NCI-H2227 treated with DMSO at 0.1 percent for 48 hours (cell line): ENCODE data around the gene CLEC16A.
"Not testable (repeated sequence)": the region's sequence is repeated elsewhere in the genome, so short reads cannot be mapped to it uniquely, and the experiment has no call there.

ENCODE experiments used
- DNase-seq: peaks from one replicate; lab custom pipeline; 2025; lab: John Stamatoyannopoulos, UW

Gene CLEC16A

DNA sequence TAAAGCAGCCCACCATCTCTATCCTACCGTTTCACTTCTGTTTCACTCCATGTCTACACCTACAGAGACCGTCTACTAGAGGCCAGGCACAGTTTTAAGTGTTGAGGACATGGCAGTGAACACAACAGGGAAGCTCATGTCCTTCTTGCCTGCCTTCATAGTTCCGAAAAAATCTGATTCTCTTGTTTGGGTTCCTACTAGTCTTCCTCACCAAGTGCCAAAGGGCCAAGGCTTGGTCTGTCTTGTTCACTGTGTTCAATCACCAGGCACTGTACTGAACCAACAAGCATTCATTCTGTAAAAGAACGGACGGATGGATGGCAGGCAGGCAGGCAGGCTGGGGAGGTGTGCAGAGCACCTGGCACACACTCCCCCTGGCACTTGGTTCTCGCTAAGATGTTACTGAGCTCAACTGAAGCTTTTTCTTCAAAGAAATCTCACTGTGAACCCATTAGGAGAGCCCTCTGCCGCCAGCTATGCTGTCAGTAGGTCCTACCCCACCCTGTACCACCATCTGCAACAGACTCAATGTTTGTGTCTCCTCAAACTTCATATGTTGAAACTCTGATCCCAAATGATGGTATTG lies 4.6 kb upstream of the CLEC16A start:
- no peak for DNase-seq

DNA sequence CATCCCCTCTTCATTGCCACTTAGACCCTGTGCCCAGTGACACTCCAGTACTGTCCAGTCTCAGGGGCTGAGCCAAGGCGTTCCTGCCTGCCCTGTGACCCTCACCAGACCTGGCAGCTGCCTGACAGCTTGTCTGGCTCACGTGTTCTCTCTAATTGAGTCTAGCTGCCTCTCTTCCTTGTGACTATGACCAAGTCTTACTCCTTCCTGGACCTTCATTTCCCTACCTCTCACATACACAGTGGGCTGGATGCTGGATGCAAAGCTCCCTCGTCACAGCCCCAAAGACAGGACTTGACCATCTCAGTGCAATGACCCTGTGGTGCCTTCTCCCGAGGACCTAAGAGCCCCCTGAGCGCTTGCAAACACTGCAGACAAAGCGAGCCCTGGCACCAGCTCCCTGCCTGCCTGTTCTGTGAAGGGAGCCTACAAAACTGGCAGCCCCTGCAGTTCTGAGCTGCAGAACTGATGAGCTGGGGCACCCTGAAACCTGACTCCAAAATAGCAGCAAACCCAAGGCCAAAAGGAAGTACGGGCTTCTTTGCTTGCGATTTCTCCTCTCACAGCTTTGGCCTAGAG lies 3.8 kb upstream of the CLEC16A start:
- no peak for DNase-seq

DNA sequence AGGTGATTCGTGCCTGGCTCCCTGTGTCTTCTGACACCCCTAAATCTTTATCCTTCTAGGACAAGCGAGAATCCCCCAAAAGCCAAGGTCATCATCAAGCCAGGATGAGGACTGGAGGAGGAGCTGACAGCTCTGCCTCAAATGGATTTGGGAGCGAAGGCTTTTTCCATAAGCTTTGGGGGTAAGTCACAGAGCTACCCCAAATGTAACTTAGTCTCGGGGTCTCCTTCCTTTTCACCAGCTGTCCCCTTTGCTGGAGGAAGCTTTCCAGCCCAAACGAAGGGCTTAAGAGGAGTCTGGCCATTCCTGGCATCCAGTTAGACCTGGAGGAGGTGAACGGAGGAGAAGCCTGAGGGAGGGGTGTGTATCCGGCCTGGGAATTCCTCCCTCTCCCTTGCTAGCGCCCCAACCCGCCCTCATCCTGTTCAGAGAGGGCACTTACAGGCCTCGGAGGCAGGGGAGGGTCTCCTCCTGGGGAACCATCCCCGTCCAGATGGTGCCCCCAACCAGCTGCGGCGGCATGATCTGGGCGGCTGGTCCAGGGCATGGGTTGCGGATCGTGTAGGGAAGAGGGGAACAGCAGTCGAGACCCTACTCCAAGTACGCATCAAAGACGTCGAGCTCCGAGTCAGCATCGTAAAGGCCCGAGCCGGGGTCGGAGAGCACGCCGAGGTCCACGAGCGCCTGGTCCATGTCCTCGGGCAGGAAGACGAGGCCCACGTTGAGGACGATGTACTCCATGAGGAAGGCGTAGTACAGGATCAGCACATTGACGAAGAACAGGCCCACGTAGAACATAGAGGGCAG lies 3.0 kb upstream of the CLEC16A start:
- no peak for DNase-seq

DNA sequence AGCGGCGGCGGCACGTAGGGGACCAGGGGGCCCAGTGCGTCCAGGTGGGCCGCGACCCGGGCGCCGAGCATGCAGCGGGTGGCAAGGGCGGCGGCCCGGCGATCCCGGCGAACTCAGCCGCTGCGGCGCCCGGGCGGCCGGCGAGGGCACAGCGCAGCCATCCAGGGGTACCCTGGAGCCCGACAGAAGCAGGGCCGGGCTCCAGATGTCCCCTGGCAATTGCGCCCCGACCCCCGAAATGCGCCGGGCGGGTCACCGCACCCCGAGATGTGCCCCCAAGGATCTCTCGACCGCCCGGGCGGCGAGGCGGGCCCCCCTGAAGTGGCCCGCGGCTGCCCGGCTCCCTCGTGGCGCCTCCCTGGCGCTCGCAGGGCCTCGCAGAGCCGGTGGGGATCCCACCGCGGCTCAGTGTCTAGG lies 2.4 kb upstream of the CLEC16A start:
- not testable (repeated sequence) for DNase-seq

DNA sequence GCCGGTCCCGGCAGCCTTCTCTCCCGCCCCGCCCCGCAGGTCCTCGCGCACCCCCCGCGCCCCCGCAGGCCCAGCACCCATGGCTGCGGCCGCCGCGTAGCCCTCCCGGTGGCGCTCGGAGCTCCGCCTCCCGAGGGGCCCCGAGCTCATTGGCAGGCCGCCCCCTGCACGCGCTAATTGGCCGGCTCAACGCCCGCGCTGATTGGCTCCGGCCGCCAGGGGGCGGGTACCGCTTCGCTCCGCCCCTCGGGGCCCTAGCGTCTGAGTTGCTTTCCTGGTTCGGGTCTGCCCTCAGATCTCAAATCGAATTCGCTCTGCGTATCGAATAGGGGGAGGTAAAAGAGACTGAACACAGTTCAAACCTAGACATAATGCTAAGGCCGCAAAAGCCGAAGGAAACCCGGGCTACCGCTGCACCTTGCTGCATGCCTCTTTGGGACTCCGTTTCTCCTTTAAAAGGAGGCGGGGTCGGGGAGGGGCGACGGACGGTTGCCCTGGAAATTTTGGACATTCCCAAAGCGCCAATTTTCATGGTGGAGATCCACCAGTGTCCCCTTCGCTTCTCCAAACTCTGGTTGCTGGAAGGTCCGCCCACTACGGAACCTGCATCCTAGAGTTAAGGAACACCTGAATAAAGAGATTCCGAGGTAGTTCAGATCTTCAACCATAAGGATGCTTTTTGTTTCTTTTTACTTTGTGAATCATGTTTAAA lies 1.9 kb upstream of the CLEC16A start, which contains the start of gene DEXI:
Gene DEXI (minus strand): TSS at position 117 of the 712 bp plus-strand sequence. CDS start 463 bp downstream, outside the sequence.
- peak; percentile 82 for DNase-seq

DNA sequence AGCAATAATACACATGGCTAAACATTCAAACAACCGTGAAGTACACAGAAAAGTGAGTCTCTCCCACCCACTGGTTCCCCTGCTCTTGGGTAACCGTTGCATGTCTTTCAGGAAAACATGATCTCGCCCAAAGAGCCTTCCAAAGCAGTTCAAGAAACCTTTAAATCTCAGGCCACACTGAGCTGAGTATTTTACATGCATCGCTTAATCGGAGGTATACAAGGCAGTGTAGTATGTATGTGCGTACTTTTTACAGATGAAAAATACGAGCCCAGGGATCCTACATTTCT lies 1.4 kb upstream of the CLEC16A start:
- no peak for DNase-seq

DNA sequence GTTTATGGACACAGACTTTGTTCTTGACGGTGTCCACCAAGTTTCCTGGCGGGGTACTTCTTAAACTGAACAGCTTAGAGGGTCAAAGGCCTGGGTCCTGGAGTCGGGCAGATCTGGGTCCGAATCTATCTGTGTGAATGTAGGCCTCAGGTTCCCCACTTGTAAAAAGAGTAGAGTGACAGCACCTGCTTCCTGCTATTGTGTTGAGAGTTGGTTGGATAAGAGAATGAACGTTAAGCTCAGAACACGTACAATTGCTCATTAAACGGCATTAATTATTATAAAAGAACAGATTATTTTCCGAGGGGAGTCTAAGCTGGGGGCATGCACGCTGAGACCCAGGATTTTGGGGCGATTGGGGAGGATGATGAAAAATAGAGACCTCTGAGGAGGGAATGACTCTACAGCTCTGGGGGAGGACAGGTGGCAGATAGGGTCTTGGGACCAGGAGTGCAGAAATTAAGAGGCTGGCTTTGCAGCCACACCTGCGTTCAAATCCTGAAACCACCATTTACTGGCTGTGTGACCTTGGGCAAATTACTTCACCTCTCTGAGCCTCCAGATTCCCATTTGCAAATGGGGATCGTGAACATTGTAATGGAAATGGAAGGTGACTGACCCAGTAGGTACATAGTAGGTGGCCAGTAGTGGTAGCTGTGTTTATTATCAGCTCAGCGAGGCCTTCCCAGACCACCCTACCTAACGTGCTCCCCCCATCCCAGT lies 862 bp downstream of the CLEC16A start:
- DNase-seq, result no peak

DNA sequence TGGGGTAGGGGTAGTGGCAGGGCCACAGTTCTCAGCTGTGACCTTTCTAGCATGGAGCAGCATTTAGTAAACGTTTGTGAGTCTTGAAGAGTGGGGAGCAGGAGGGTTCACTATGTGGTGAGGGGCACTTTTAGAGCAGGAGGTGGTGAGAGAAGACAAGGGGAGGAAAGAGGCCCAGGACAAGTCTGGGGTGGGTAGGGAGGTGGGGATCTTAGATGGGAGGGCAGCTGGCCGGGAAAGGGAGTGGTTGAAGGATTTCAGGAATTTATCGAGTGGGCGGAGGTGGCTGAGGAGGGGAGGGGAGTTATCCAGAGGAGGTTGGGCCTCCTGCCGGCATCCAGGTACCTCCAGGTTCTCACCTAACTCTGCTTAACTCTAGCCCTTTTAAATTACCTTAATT lies 1.9 kb downstream of the CLEC16A start:
- no peak for DNase-seq

DNA sequence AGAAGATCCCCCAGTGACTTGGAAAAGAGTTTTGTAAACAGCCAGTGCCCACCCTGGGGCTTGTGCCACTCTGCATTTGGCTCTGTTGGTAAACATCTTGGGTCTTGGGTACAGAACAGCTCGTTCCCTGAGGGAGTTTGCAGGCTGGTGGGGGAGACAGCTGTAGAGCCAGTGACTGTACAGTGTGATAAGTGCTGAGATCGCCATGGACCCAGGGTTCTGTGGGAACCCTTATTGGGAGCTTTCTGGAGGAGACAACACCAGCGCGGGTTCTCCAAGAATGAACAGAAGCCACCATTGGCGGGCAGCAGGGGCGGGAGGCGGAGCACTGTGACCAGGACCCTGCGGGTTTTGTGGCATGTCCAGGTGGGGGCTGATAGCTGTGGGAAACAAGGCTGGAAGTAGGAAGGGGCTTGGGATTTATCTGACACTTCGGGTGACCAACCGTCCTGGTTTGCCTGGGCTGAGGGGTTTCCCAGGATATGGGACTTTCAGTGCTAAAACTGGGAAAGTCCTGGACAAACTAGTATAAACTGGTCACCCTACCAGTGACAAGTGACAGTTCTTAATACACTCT lies 2.9 kb downstream of the CLEC16A start:
- DNase-seq, result no peak

DNA sequence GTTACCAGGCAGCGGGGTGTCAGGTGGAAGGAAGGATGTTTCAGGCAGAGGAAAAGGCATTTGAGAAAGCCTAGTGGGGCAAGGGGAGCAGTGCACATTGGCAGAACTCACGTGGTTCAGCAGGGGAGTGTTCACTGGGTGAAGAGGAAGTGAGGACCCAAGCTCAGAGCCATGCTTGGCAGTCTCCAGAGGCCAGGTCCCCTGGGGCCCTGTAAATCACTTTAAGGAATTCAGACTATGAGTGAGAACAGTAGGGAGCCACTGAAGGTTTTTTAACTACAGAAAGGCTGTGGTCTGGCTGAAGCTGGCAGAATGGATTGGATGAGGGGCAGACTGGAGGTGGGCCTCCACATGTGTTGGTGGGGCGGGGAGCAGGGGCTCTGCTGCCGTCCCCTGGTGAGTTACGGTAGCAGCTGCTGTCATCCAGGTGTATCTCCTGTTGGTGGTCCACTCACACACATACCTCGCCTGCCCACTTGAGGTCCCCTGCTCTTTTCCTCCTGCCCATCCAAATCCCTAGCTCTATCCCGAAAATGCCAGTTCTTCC lies 5.1 kb downstream of the CLEC16A start:
- DNase-seq, result no peak

DNA sequence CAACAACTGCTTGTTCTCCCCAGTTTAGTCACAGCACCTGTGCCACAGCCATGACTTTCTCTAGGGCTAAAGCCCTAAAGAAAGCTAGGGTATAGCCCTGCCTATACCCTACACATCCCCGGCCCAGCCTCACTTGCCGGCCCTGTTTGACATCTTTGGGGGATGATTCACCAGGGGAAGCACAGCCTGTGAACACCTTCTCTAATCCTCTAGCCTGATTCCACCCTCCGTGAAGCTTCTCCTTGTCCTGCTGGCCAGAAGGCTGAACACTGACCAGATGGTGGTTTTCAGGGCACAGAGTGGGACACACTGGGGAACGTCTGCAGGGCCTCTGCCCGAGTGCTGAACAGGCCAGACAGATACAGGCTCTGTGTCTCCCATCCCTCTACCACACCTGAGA lies 6.0 kb downstream of the CLEC16A start:
- DNase-seq, result no peak

DNA sequence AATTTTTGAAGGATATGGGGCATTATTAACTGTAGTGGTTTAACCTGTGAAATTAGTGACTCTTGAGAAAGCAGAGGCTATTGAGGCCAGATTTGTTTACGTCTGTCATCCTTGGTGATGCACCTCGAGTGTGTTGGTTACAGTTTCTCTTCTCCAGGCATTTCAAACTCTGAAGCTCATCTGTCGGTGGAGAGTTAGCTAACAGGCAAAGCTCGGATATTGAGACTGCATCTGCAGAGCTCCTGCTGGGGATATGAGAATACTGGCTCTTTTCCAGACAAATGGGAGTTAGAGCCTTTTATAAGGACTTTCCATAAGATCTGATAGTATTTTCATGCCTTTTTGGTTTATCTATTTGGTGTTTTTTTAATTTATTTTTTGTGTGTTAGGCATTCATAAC lies 6.7 kb downstream of the CLEC16A start:
- DNase-seq, result no peak

DNA sequence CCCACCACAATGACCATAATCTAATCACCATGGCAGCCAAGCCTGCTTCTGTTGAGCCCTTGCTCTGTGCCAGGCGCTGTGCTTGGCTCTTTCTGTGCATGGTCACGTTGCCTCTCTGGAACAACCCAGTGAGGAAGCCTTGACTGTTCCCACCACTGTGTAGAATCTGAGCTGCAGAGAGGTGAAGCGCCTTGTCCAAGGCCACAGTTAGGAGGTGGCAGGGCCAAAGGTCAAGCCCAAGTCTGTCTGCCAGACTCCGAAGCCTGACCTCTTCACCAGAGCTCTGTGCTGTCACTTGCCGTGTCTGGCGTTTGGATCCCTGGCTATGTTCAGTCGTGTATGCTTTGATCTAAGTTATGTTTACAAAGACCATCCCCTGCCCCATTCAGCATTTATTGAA lies 10.5 kb downstream of the CLEC16A start:
- DNase-seq, result no peak

DNA sequence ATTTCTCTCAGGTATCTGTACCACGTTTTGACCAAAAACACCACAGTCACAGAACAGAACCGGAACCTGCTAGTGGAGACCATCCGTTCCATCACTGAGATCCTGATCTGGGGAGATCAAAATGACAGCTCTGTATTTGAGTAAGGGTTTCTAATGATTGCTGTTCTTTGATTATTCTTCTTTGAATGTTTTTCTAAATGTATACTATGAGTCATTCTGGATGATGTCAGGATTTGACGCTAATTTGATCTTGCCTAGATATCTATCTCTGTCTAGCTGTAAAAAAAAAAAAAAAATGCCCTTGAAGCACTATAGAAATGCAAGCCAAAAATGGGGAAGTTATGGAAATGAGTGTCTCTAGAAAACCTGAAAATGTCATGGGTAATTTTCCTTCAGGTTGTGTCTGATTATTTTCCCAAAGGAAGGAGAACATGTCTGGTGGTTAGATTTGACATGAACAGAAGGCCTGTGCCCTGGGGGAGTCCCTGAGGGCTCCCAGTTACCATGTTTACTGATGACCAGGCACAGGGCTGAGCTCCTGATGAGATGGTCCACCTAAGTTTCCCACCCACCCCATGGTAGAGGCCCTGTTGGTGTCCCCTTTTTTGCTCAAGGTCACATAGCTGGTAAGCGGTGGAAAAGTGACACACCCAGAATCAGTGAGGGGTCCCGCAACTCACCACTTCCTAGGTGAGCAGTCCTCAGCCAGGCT lies 13.6 kb downstream of the CLEC16A start:
- no peak for DNase-seq

DNA sequence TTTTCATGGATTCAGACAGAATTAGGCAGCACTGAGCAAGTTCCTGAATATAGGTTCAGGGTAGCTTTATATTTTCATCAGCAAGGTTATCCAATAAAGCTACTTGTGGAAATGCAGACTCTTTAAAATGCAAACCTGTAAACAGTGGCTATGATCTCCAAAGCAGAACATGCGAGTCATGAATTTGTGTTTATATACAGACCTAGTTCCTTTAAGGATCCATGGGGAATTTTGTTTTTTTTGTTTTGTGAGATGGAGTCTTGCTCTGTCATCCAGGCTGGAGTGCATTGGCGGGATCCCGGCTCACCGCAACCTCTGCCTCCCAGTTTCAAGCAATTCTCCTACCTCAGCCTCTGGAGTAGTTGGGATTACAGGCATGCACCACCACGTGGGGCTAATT lies 14.8 kb downstream of the CLEC16A start:
- DNase-seq, result no peak

DNA sequence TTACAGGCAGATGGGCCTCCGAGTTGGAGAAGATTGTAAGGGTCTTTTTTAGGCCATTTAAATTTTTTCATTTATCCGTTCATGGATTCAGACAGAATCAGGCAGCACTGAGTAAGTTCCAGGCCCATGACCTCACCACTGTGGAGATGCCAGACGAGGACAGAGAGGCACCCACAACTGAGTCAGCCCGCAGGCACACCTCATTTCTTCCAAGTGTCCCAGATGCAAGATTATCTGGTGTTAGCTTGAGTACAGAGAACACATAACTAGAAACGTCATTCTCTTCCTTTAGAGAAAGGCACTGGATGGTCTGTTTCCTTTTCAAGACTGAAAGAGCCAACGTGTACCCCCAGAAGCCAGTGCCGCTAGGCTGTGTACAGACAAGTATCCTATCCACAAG lies 16.9 kb downstream of the CLEC16A start:
- DNase-seq, result no peak

DNA sequence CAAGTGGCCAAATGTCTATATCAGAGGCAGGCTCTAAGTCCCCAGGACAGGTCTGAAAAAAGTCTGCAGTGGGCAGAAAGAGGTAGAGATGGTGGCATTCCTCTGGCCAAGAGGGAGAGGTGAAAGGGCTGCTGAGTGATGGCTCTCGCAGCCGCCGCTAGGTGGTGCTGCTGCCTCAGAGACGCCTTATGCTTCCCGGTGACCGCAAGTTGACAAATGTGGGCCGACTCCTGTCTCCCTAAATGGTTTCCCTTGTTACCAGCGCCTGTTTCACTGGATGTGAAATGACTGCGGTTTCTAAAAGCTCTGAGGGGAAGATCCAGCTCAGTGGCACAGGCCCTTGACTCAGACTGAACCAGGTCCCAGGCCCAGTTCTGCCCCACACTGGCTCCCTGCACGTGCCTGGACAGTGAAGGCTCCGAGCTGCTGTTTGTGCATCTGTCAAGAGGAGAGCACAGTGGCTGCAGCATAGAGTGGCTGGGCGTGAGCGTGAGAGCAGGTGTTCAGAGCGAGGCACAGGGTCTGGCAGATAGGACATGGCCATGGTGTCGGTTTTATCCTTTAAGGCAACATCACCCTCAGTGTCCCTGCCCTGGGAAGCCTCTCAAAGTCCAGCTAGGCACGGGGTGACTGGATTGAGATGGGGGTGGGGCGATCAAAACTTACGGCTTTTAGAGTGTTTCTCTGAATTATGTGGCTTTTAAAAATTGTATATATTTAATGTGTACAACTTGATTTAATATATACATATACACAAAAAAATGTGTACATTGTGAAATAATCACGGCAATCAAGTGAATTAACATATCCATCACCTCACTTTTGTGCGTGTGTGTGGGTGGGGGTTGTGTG lies 19.9 kb downstream of the CLEC16A start:
- peak; percentile 58 for DNase-seq

DNA sequence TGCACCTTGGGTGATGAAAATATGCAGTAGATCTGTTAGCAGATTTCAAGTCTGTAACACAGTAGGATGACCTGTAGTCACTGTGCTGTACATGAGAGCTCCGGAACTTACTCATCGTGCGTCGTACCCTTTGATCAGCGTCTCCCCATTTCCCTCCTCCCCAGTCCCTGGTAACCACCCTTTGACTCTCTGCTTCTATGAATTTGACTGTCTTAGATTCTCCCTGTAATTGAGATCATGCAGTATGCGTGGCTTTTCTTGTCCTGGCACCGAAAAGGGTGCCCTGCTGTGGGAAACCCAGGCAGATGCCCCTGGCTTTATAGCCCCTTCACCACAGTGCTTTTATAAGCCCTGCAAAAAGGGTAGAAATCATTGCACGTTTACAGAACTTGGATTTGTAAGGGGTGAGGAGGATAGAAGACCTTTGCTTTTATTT lies 20.5 kb downstream of the CLEC16A start:
- DNase-seq, result no peak

DNA sequence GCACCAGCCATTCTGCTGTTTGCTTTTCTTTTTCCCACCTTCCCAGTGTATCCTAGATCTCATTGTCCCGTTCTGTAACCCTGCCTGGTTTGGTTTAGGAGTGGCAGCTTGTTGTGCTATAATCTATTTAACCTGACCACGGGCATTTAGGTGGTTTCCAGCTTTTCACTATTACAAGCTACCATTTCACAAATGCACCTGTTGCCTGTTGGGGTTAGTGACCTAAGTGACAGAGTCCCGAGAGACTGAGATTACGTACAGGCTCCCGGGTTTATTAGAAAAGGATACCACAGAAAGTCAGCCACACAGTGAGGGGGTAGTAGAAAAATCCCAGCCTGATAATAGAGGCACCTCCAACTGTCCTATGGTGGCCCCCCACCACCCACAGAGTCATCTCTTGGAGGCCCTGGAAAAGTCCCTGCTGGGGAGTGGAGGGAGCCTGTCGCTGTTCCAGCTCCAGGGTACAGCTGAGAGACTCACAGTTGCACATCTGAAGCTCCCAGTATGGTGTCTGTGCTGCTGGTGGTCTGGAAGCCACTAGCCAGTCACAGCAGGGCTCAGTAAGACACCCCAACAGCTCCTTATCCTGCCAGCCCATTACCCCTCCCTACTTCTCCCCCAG lies 21.2 kb downstream of the CLEC16A start:
- DNase-seq, result no peak
